ENCODE measurements around the gene FAM171A2.

The FAM171A2 gene

DNA sequence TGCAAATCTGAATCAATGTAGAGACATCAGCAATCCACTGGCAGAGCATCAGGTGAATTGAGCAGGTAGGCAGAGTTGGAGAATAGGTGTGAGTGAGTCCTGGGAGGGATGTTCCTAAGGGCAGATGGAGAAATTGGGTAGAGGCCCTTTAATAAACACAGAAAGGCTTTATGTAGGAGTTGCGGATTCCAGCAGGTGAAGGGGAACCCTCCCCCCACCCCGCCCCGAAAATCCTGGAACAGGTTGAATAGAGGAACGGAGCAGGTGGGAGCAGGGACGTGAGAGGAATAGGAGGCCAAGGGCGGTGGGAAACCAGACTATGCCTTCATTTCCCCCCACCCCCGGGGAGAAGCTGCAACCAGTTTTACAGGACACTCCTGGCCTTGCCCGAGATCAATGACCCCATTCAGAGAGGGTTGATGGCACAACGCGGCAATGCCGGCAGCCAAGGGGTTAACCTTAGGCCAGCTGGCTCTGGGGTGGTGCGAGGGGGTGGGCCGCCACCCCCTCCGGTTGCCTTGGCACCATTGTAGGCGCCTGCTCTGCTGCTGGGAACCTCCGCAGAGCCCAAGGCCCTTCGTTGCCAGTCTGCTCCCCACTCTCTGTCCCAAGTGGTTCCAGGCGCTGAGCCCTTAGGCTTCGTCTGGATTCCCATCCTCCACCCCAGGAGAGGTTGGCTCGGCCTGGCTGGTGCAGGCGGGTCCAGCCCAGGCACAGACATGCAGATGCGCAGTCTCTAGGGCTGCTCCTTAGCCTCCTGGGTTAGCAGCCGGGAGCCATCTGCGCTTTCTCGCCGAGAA is 56.1 kb downstream of the FAM171A2 start:
- no peaks in the 10 kb centered on the region for H3F3A ChIP-seq (ENCODE audit: insufficient read depth, low read length)
- no peak overlapping the region for H3K27ac ChIP-seq (ENCODE audit: low read length)
- H3K4me3 ChIP-seq (ENCODE audit: low read length): no peak overlapping the region; the same call in 1 of the 2 replicates
- DNase-seq: no peak
- peaks cover 45% of the 10 kb centered on the region for H3K27me3 ChIP-seq (replicated peaks; ENCODE audit: insufficient read depth, low read length)
- H4K20me1 ChIP-seq (ENCODE audit: insufficient read depth, low read length): no peaks in the 10 kb centered on the region
- no peaks in the 10 kb centered on the region for H3K79me2 ChIP-seq (ENCODE audit: low read length)
- H3K36me3 ChIP-seq (replicated peaks; ENCODE audit: insufficient read depth, low read length): no peaks in the 10 kb centered on the region
- no peaks in the 10 kb centered on the region for H3K9me2 ChIP-seq (replicated peaks; ENCODE audit: insufficient read depth, low read length)
- TF ChIP-seq, protein P1, sequence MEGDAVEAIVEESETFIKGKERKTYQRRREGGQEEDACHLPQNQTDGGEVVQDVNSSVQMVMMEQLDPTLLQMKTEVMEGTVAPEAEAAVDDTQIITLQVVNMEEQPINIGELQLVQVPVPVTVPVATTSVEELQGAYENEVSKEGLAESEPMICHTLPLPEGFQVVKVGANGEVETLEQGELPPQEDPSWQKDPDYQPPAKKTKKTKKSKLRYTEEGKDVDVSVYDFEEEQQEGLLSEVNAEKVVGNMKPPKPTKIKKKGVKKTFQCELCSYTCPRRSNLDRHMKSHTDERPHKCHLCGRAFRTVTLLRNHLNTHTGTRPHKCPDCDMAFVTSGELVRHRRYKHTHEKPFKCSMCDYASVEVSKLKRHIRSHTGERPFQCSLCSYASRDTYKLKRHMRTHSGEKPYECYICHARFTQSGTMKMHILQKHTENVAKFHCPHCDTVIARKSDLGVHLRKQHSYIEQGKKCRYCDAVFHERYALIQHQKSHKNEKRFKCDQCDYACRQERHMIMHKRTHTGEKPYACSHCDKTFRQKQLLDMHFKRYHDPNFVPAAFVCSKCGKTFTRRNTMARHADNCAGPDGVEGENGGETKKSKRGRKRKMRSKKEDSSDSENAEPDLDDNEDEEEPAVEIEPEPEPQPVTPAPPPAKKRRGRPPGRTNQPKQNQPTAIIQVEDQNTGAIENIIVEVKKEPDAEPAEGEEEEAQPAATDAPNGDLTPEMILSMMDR (IDR thresholded peaks at IDR 0.05; ENCODE audit: low read length): no peak
- no peak for TF ChIP-seq EZH2 (optimal IDR thresholded peaks at IDR 0.05; ENCODE audit: low read depth, low read length)
- no peak for TF ChIP-seq EZH2phosphoT487 (IDR thresholded peaks at IDR 0.05; ENCODE audit: low read length)
- H3K9me3 ChIP-seq (replicated peaks; ENCODE audit: insufficient read depth, low read length): no peaks in the 10 kb centered on the region
- no peak overlapping the region for H3K9ac ChIP-seq (ENCODE audit: low read length)
- peak overlapping the region; percentile 66; the same call in 1 of the 2 replicates for H3K4me2 ChIP-seq (ENCODE audit: low read depth, low read length)
- no peak overlapping the region for H2AFZ ChIP-seq (ENCODE audit: low read length)
- no peaks in the 10 kb centered on the region for H3K4me1 ChIP-seq (ENCODE audit: low read length)

DNA sequence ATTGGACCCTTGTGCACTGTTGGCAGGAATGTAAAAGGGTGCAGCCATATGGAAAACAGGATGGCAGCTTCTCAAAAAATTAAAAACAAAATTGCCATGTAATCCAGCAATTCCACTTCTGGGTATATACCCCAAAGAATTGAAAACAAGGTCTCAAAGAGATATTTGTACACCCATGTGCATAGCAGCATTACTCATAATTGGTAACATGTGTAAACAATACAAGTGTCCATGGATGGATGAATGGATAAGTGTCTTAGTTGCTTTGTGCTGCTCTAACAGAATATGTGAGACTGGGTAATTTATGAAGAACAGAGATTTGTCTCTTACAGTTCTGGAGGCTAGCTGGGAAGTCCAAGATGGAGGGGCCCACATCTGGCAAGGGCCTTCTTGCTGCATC is 59.0 kb downstream of the FAM171A2 start:
- Histone ChIP-seq H3K9me2 (replicated peaks; ENCODE audit: insufficient read depth, low read length) (no peaks in the 10 kb centered on the region), H3K27ac (ENCODE audit: low read length) (no peak overlapping the region), H3K4me3 (ENCODE audit: low read length) (no peak overlapping the region), H3K9me3 (replicated peaks; ENCODE audit: insufficient read depth, low read length) (no peaks in the 10 kb centered on the region), H3K4me1 (ENCODE audit: low read length) (no peaks in the 10 kb centered on the region), H2AFZ (ENCODE audit: low read length) (no peak overlapping the region), H3K9ac (ENCODE audit: low read length) (no peak overlapping the region), H3K4me2 (ENCODE audit: low read depth, low read length) (no peak overlapping the region), H4K20me1 (ENCODE audit: insufficient read depth, low read length) (no peaks in the 10 kb centered on the region), H3K27me3 (replicated peaks; ENCODE audit: insufficient read depth, low read length) (peaks cover 24% of the 10 kb centered on the region), H3K36me3 (replicated peaks; ENCODE audit: insufficient read depth, low read length) (no peaks in the 10 kb centered on the region), H3K79me2 (ENCODE audit: low read length) (no peaks in the 10 kb centered on the region), H3F3A (ENCODE audit: insufficient read depth, low read length) (no peaks in the 10 kb centered on the region)
- TF ChIP-seq EZH2phosphoT487 (IDR thresholded peaks at IDR 0.05; ENCODE audit: low read length): no peak
- no peak for TF ChIP-seq EZH2 (optimal IDR thresholded peaks at IDR 0.05; ENCODE audit: low read depth, low read length)
- TF ChIP-seq, protein P1 (IDR thresholded peaks at IDR 0.05; ENCODE audit: low read length): no peak
- no peak for DNase-seq
